Breast epithelium (tissue), 4 donors: ENCODE results near the gene KLHDC7B. TPM values are rescaled to one million over a fixed set of nuclear protein-coding genes. Genes with fewer than 3 reads are reported as not detected.
A peak's percentile ranks its signal among the peaks of the same experiment; 100 is the strongest.
"Not testable (repeated sequence)": the region's sequence is repeated elsewhere in the genome, so short reads cannot be mapped to it uniquely, and the experiment has no call there.

Source experiments
- DNase-seq, 2 donors: peaks; one replicate each; pipeline ENCODE4 v3.0.0-alpha.2; 2019; ENCODE audit warnings: low spot score in 2 of 2
- H3K27ac ChIP-seq, 2 donors: fragments of 200-600 bp; sonication (generic) in 1 of 2; one replicate each; pipeline ENCODE4 v1.5.1; 2016 to 2019; ENCODE audit warnings: mild to moderate bottlenecking in 1 of 2
- H3K27me3 ChIP-seq, 2 donors: fragments of 200-600 bp; sonication (generic) in 1 of 2; one replicate each; pipeline versions ENCODE4 v1.5.1 to v1.6.0; 2017 to 2019; ENCODE audit warnings: control low read depth in 1 of 2, mild to moderate bottlenecking in 1 of 2
- H3K36me3 ChIP-seq: fragments of 200-600 bp; one replicate; pipeline ENCODE4 v1.5.1; 2019
- H3K4me1 ChIP-seq, 2 donors: fragments of 200-600 bp; sonication (generic); one replicate each; pipeline ENCODE4 v1.5.1; 2016 to 2019; ENCODE audit warnings: control low read depth in 1 of 2
- H3K4me3 ChIP-seq, 3 donors: fragments of 200-600 bp; sonication (generic); 1 replicate in 2 of 3; 2 replicates in 1 of 3; pipeline ENCODE4 v1.5.1; 2016 to 2019; ENCODE audit warnings: mild to moderate bottlenecking in 3 of 3, moderate library complexity in 2 of 3
- H3K9me3 ChIP-seq, 2 donors: fragments of 200-600 bp; sonication (generic) in 1 of 2; one replicate each; pipeline ENCODE4 v1.5.1; 2016 to 2019; ENCODE audit warnings: control low read depth in 1 of 2
- POLR2A ChIP-seq: fragments of 450-650 bp; IDR thresholded peaks from one replicate; pipeline ENCODE4 v1.6.1; 2016; ENCODE audit warnings: antibody characterized with exemption, mild to moderate bottlenecking, moderate library complexity
- POLR2AphosphoS5 ChIP-seq, 3 donors: sonication (generic); formaldehyde crosslinking; IDR thresholded peaks; one replicate each; pipeline ENCODE4 v1.6.1; 2017; ENCODE audit warnings: antibody characterized with exemption in 3 of 3
- intact Hi-C: fragments of 100-400 bp; cut with DNase I; formaldehyde crosslinking; loops from one replicate; pipeline ENCODE4 v1.15.1; 2023; ENCODE audit warnings: low total_unique reads
- total RNA-seq, 3 donors: library from RNA; depleted of rRNA; stranded (reverse); fragments of >200 nt; gene quantifications; one replicate each; pipeline ENCODE4 v1.1.0, GENCODE V29; 2016
- TF ChIP-seq, protein P1 (sequence below), 3 donors: fragments of 450-650 bp; IDR thresholded peaks; one replicate each; pipeline ENCODE4 v1.5.1; 2016 to 2017; ENCODE audit warnings: antibody characterized with exemption in 3 of 3, mild to moderate bottlenecking in 3 of 3, moderate library complexity in 3 of 3

Gene KLHDC7B
- total RNA-seq, 3 donors from 2014 or later = 0.16 to 0.33 (median 0.29) TPM

GRCh38 chr22:50537765-50538164, 7.9 kb upstream of the KLHDC7B start:
- no peak for TF ChIP-seq POLR2AphosphoS5 (IDR thresholded peaks at IDR 0.05)
- no peak for TF ChIP-seq POLR2A
- TF ChIP-seq, protein P1, sequence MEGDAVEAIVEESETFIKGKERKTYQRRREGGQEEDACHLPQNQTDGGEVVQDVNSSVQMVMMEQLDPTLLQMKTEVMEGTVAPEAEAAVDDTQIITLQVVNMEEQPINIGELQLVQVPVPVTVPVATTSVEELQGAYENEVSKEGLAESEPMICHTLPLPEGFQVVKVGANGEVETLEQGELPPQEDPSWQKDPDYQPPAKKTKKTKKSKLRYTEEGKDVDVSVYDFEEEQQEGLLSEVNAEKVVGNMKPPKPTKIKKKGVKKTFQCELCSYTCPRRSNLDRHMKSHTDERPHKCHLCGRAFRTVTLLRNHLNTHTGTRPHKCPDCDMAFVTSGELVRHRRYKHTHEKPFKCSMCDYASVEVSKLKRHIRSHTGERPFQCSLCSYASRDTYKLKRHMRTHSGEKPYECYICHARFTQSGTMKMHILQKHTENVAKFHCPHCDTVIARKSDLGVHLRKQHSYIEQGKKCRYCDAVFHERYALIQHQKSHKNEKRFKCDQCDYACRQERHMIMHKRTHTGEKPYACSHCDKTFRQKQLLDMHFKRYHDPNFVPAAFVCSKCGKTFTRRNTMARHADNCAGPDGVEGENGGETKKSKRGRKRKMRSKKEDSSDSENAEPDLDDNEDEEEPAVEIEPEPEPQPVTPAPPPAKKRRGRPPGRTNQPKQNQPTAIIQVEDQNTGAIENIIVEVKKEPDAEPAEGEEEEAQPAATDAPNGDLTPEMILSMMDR (IDR thresholded peaks at IDR 0.05) = no peak
- Histone ChIP-seq H3K9me3 (no peaks in the 10 kb centered on the region), H3K36me3 (no peaks in the 10 kb centered on the region), H3K4me3 (no peak overlapping the region), H3K27ac (peak overlapping the region; percentile 95 to 96), H3K4me1 (no peaks in the 10 kb centered on the region), H3K27me3 (no peaks in the 10 kb centered on the region)
- intact Hi-C loops = no loop called here
- no peak for DNase-seq

DNA sequence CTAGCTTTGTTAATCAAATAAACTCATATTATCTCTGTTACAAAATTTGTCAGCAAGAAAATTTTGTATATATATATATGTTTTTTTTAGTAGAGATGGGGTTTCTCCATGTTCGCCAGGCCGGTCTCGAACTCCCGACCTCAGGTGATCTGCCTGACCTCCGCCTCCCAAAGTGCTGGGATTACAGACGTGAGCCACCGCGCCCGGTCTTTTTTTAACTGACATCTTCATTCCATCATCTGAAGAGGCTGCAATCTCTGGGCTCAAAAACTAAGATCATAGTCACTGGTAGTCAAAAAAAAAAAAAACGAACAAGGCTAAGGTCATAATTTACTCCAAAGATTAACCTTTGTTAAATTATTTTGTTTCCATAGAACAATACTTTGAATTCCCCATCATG, 5.3 kb upstream of the KLHDC7B start:
- DNase-seq = no peak
- no peak overlapping the region for H3K4me3 ChIP-seq
- H3K4me1 ChIP-seq = peaks cover 3 to 4% of the 10 kb centered on the region in 2 donors
- peak overlapping the region; percentile 95 to 96 for H3K27ac ChIP-seq
- H3K27me3 ChIP-seq = no peaks in the 10 kb centered on the region
- intact Hi-C loops = no loop called here
- TF ChIP-seq POLR2AphosphoS5 (IDR thresholded peaks at IDR 0.05) (no peak), POLR2A (no peak)
- TF ChIP-seq, protein P1 (IDR thresholded peaks at IDR 0.05) = no peak
- no peaks in the 10 kb centered on the region for H3K36me3 ChIP-seq
- H3K9me3 ChIP-seq = no peaks in the 10 kb centered on the region

- DNase-seq = peak in 1 of 2 donors; percentile 46
- H3K9me3 ChIP-seq, intact Hi-C loops, H3K4me3 ChIP-seq, H3K36me3 ChIP-seq, H3K27me3 ChIP-seq: not testable (repeated sequence)
- Histone ChIP-seq H3K4me1 (peaks cover 3 to 11% of the 10 kb centered on the region in 2 donors), H3K27ac (peak overlapping the region; percentile 71 to 95)
Measured at GRCh38 chr22:50541667-50542026, 4.1 kb upstream of the KLHDC7B start.

GRCh38 chr22:50542416-50542927, 3.2 kb upstream of the KLHDC7B start:
- intact Hi-C loops = no loop called here
- peak overlapping the region in 1 of 2 donors; percentile 71 for H3K27ac ChIP-seq
- TF ChIP-seq POLR2AphosphoS5 (IDR thresholded peaks at IDR 0.05) (peak in 1 of 3 donors; percentile 10), POLR2A (no peak)
- peaks cover 0 to 4% of the 10 kb centered on the region in 2 donors for H3K27me3 ChIP-seq
- no peak for DNase-seq
- no peaks in the 10 kb centered on the region for H3K9me3 ChIP-seq
- peaks cover 6 to 18% of the 10 kb centered on the region in 2 donors for H3K4me1 ChIP-seq
- no peaks in the 10 kb centered on the region for H3K36me3 ChIP-seq
- no peak overlapping the region for H3K4me3 ChIP-seq

GRCh38 chr22:50544078-50544745, 1.5 kb upstream of the KLHDC7B start:
- H3K4me3 ChIP-seq = peak overlapping the region; percentile 17 to 64 (median 44)
- TF ChIP-seq, protein P1 (IDR thresholded peaks at IDR 0.05) = peak in 1 of 3 donors; percentile 22
- TF ChIP-seq POLR2A (no peak), POLR2AphosphoS5 (IDR thresholded peaks at IDR 0.05) (peak in 1 of 3 donors; percentile 8)
- H3K4me1 ChIP-seq = peaks cover 6 to 18% of the 10 kb centered on the region in 2 donors
- peak overlapping the region; percentile 65 to 88 for H3K27ac ChIP-seq
- peak in 1 of 2 donors; percentile 49 for DNase-seq
- no peaks in the 10 kb centered on the region for H3K9me3 ChIP-seq
- intact Hi-C loops = no loop called here
- H3K36me3 ChIP-seq = no peaks in the 10 kb centered on the region
- peaks cover 3 to 8% of the 10 kb centered on the region in 2 donors for H3K27me3 ChIP-seq

DNA sequence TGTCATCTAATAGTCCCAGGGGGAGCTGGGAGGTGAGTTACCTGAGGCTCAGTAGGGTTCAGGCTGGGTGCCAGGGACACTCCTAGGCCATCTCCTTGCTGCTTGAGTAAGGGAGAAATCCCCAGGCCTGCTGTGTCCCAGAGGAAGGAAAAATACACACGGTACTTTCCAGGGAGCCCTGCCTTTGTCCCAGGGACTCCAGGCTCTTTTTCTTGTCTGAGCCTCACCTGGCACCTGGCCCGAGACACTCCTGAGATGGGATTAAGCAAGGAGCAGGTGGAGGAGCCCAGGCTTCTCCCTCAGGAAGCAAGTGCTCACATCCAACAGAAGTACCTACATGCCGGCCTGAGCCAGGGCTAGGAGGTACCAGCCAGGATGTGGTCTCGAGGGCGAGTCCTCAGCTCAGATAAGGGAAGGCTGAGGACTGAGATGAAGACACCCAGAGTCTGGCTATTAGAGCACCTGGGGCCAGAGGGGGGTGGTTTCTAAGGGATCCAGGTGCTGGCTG, 899 bp upstream of the KLHDC7B start:
- intact Hi-C loops = no loop called here
- peak overlapping the region; percentile 65 to 88 for H3K27ac ChIP-seq
- peaks cover 6 to 18% of the 10 kb centered on the region in 2 donors for H3K4me1 ChIP-seq
- peaks cover 3 to 8% of the 10 kb centered on the region in 2 donors for H3K27me3 ChIP-seq
- no peak for TF ChIP-seq POLR2AphosphoS5 (IDR thresholded peaks at IDR 0.05)
- TF ChIP-seq POLR2A = no peak
- TF ChIP-seq, protein P1 (IDR thresholded peaks at IDR 0.05) = no peak
- peak overlapping the region in 1 of 3 donors; percentile 64 for H3K4me3 ChIP-seq
- peak in 1 of 2 donors; percentile 73 for DNase-seq
- H3K36me3 ChIP-seq = no peaks in the 10 kb centered on the region
- no peaks in the 10 kb centered on the region for H3K9me3 ChIP-seq
